ENCODE measurements around the gene TRMT61A. TPM values are rescaled to one million over a fixed set of nuclear protein-coding genes. Genes with fewer than 3 reads are reported as not detected.
A peak's percentile ranks its signal among the peaks of the same experiment; 100 is the strongest.

TRMT61A gene
- total RNA-seq, result 8.7 to 9.5 TPM (median 9.5 TPM) in 3 replicates

- peaks cover 41% of the 10 kb centered on the region for H3K4me1 Mint-ChIP-seq
- peak within 1 kb of the TSS; percentile 93 for H3K4me3 Mint-ChIP-seq
- no peak for TF ChIP-seq CTCF (IDR thresholded peaks at IDR 0.05; ENCODE audit: unreplicated experiment)
- H3K9me3 Mint-ChIP-seq, result no peaks in the 10 kb centered on the region
- DNase-seq (ENCODE audit: low spot score in 2 of 2, unreplicated experiment in 2 of 2), result peak; percentile 76 to 78
- no peaks in the 10 kb centered on the region for H3K36me3 Mint-ChIP-seq
- H3K27ac Mint-ChIP-seq, result peak within 1 kb of the TSS; percentile 96
- H3K27me3 Mint-ChIP-seq (ENCODE audit: low read depth), result peaks cover 23% of the 10 kb centered on the region
Measured at GRCh38 chr14:103528587-103529382, at the start of gene TRMT61A. Gene TRMT61A, plus strand, starts transcription at chr14:103529196. Its CDS starts 783 bp downstream, at chr14:103529979.

DNA sequence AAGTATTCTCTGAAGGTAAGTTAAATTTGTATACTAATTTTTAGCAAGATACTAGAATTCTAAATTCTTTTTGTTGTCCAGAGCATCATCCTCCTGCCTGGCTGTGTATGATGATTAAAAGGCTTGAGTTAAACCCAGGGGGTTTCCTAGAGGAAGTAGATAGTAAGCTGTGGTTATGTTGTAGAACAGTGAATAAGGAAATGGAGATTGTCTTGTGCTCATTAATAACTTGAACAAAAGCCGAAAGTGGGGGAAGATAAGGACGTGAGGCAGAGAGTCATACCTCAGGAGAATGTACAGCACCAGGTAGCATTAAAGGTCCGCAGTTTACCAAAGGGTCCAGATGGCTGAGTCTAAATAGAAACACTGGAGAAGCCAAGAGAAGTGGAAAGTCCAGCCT lies 48.4 kb upstream of the TRMT61A start:
- no peaks in the 10 kb centered on the region for H3K4me1 Mint-ChIP-seq
- peaks cover 33% of the 10 kb centered on the region for H3K36me3 Mint-ChIP-seq
- no peaks in the 10 kb centered on the region for H3K27me3 Mint-ChIP-seq (ENCODE audit: low read depth)
- H3K9me3 Mint-ChIP-seq, result no peaks in the 10 kb centered on the region
- H3K27ac Mint-ChIP-seq, result no peak overlapping the region
- no peak overlapping the region for H3K4me3 Mint-ChIP-seq
- no peak for DNase-seq (ENCODE audit: low spot score in 2 of 2, unreplicated experiment in 2 of 2)
- TF ChIP-seq CTCF (IDR thresholded peaks at IDR 0.05; ENCODE audit: unreplicated experiment), result no peak

DNA sequence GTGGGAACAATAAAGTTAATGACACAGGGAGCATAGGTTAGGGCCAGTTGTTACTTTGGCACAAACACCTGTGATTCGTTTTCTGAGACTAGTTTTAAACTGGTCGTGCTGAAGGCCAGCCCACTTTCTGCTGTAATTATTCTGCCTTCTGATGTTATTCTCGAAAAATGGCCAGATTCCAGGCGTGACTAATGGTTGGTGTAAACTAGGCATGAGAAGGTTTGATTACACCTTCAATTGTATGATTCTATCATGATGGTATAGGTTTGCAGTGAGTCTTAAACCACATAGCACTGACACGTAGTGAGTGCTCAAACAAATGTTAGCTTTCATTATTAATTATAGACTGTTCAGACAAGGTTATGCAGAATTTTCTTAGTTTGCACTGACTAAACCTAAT lies 45.4 kb upstream of the TRMT61A start:
- Mint-ChIP-seq H3K4me3 (no peak overlapping the region), H3K36me3 (peaks cover 28% of the 10 kb centered on the region), H3K27me3 (ENCODE audit: low read depth) (no peaks in the 10 kb centered on the region), H3K9me3 (no peaks in the 10 kb centered on the region), H3K27ac (no peak overlapping the region), H3K4me1 (no peaks in the 10 kb centered on the region)
- TF ChIP-seq CTCF (IDR thresholded peaks at IDR 0.05; ENCODE audit: unreplicated experiment), result no peak
- DNase-seq (ENCODE audit: low spot score in 2 of 2, unreplicated experiment in 2 of 2), result no peak

GRCh38 chr14:103485504-103485903 lies 43.5 kb upstream of the TRMT61A start:
- Mint-ChIP-seq H3K36me3 (peaks cover 27% of the 10 kb centered on the region), H3K4me3 (no peak overlapping the region), H3K9me3 (no peaks in the 10 kb centered on the region), H3K27me3 (ENCODE audit: low read depth) (no peaks in the 10 kb centered on the region), H3K4me1 (no peaks in the 10 kb centered on the region), H3K27ac (no peak overlapping the region)
- no peak for DNase-seq (ENCODE audit: low spot score in 2 of 2, unreplicated experiment in 2 of 2)
- no peak for TF ChIP-seq CTCF (IDR thresholded peaks at IDR 0.05; ENCODE audit: unreplicated experiment)

DNA sequence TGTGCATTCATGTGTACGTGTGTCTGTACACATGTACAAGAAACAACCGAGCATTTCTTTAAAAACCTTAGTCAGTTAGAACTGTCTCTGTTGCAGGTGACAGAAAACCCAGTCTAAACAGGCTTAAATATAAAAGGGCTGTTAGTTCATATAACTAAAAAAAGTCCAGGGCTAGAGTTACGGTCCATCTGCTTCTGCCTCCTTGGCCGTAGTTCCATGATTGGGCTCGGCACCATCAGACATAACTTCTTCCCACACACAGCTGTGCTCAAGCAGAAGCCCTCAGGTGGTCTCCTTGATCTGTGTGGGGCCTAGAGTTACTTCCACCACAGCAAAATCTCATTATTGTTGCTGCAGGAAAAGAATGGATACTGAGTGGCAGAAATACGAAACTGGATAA lies 40.9 kb upstream of the TRMT61A start:
- Mint-ChIP-seq H3K4me3 (no peak overlapping the region), H3K27ac (no peak overlapping the region), H3K27me3 (ENCODE audit: low read depth) (no peaks in the 10 kb centered on the region), H3K4me1 (no peaks in the 10 kb centered on the region), H3K36me3 (peaks cover 18% of the 10 kb centered on the region), H3K9me3 (no peaks in the 10 kb centered on the region)
- TF ChIP-seq CTCF (IDR thresholded peaks at IDR 0.05; ENCODE audit: unreplicated experiment), result no peak
- DNase-seq (ENCODE audit: low spot score in 2 of 2, unreplicated experiment in 2 of 2), result no peak
